ENCODE measurements around the gene HS6ST3.

DNA sequence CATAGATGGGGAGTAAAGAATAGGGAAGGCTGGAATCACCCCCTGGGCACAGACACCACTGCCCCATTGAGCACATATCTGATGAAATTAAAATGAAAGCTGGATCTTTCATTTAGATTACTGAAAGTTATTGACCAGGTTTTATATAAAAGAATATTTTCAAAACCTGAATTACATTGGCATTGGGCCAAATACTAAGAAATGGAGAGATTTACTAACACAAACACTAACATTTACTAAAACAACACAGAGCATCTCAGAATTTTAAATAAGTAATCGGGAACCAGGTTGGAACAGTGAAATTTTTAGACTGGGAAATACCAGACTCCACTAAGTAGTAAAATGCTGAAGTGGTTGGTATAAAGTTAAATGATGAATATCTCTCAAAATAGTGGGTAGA is 88.9 kb downstream of the HS6ST3 start:
- TF ChIP-seq POLR2A (IDR thresholded peaks at IDR 0.05) (no peak), EP300 (IDR thresholded peaks at IDR 0.05; ENCODE audit: low read depth) (no peak)
- TF ChIP-seq, protein P1, sequence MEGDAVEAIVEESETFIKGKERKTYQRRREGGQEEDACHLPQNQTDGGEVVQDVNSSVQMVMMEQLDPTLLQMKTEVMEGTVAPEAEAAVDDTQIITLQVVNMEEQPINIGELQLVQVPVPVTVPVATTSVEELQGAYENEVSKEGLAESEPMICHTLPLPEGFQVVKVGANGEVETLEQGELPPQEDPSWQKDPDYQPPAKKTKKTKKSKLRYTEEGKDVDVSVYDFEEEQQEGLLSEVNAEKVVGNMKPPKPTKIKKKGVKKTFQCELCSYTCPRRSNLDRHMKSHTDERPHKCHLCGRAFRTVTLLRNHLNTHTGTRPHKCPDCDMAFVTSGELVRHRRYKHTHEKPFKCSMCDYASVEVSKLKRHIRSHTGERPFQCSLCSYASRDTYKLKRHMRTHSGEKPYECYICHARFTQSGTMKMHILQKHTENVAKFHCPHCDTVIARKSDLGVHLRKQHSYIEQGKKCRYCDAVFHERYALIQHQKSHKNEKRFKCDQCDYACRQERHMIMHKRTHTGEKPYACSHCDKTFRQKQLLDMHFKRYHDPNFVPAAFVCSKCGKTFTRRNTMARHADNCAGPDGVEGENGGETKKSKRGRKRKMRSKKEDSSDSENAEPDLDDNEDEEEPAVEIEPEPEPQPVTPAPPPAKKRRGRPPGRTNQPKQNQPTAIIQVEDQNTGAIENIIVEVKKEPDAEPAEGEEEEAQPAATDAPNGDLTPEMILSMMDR (IDR thresholded peaks at IDR 0.05): no peak

Data from transverse colon (tissue), 3 donors.